GM12878 (cell line): ENCODE measurements around the gene TMEM167A. TPM values are rescaled to one million over a fixed set of nuclear protein-coding genes. Genes with fewer than 3 reads are reported as not detected.

Experiments used
- ATAC-seq: fragments of 200-7000 bp; cut with Tn5 transposase; 3 replicates; pipeline ENCODE4 v1.9.1; 2020; ENCODE audit warnings: mild to moderate bottlenecking, moderate library complexity
- BruUV-seq: library from RNA; stranded (reverse); fragments of 400-500 nt; replicated peaks from 2 replicates; lab custom pipeline; 2021; lab: Mats Ljungman, UMichigan
- CTCF ChIA-PET: fragments of 300-600 bp; sonication (Branson Sonifier 250); formaldehyde crosslinking; extraction: SDS; loops from one replicate; lab custom pipeline; 2021; ENCODE audit warnings: inconsistent platforms; lab: Yijun Ruan, JAX
- POLR2A ChIA-PET: fragments of 350-600 bp; formaldehyde crosslinking; extraction: SDS; loops from one replicate; lab custom pipeline; 2021; ENCODE audit warnings: inconsistent platforms; lab: Charles Lee
- RAD21 ChIA-PET: fragments of 300-600 bp; sonication (Branson Sonifier 250); formaldehyde crosslinking; loops from one replicate; lab custom pipeline; 2023; ENCODE audit warnings: antibody characterized with exemption; ENCODE audit not compliant: unreplicated experiment; lab: Charles Lee
- SMC1A ChIA-PET: fragments of 300-600 bp; sonication (Branson Sonifier 250); formaldehyde crosslinking; loops from one replicate; lab custom pipeline; 2023; ENCODE audit not compliant: unreplicated experiment, uncharacterized antibody; lab: Charles Lee
- DNase-seq: peaks from one replicate; pipeline ENCODE4 v3.0.0-alpha.2; 2011; ENCODE audit warnings: low read depth, low spot score
- FAIRE-seq: peaks from 3 replicates; lab custom pipeline; 2011; peaks lifted over from hg19 to GRCh38; lab: Jason Lieb, UNC
- H2AFZ ChIP-seq: 2 replicates; pipeline ENCODE4 v1.6.0; 2011; ENCODE audit warnings: low read depth, low read length, control low read depth; ENCODE audit not compliant: control insufficient read depth
- H3K27ac ChIP-seq: 2 replicates; pipeline ENCODE4 v1.5.1; 2011; ENCODE audit warnings: control low read depth; ENCODE audit not compliant: control insufficient read depth, insufficient read depth
- H3K27me3 ChIP-seq, 2 experiments: replicated peaks in 1 of 2; 2 replicates each; pipeline versions ENCODE4 v1.6.0 to v1.6.1; 2011; ENCODE audit warnings: low read length in 1 of 2; ENCODE audit not compliant: control insufficient read depth in 2 of 2, insufficient read depth in 2 of 2
- H3K36me3 ChIP-seq, 2 experiments: 2 replicates each; pipeline ENCODE4 v1.5.1; 2011; ENCODE audit warnings: low read length in 1 of 2; ENCODE audit not compliant: control insufficient read depth in 2 of 2, insufficient read depth in 2 of 2
- H3K4me1 ChIP-seq: 2 replicates; pipeline ENCODE4 v1.6.1; 2011; ENCODE audit warnings: mild to moderate bottlenecking, low read length, moderate library complexity, mixed read lengths; ENCODE audit not compliant: control insufficient read depth, insufficient read depth
- H3K4me2 ChIP-seq: 2 replicates; pipeline ENCODE4 v1.6.0; 2011; ENCODE audit warnings: control low read depth; ENCODE audit not compliant: control insufficient read depth, insufficient read depth
- H3K4me3 ChIP-seq: fragments of 200-600 bp; sonication (generic); 2 replicates; pipeline ENCODE4 v1.5.1; 2016
- H3K79me2 ChIP-seq: 2 replicates; pipeline ENCODE4 v1.6.0; 2011; ENCODE audit warnings: low read length; ENCODE audit not compliant: control insufficient read depth, insufficient read depth
- H3K9ac ChIP-seq: 2 replicates; pipeline ENCODE4 v1.8.0; 2011; ENCODE audit warnings: low read length, control low read depth, mixed read lengths; ENCODE audit not compliant: control insufficient read depth, insufficient read depth
- H3K9me3 ChIP-seq: replicated peaks from 3 replicates; pipeline ENCODE4 v1.5.1; 2011; ENCODE audit warnings: mild to moderate bottlenecking, low read length; ENCODE audit not compliant: control insufficient read depth, insufficient read depth
- H4K20me1 ChIP-seq: 2 replicates; pipeline ENCODE4 v1.6.0; 2011; ENCODE audit not compliant: control insufficient read depth, insufficient read depth
- BHLHE40 ChIP-seq, 2 experiments: fragments of 450-650 bp in 1 of 2; IDR thresholded peaks; 2 replicates each; pipeline ENCODE4 v1.6.1; 2011 to 2017; ENCODE audit warnings: low read depth in 2 of 2, borderline replicate concordance in 1 of 2, improper control_type of control experiment in 1 of 2, low read length in 1 of 2, mild to moderate bottlenecking in 1 of 2
- HDAC6 ChIP-seq: fragments of 200-600 bp; sonication (generic); IDR thresholded peaks from one replicate; pipeline ENCODE4 v1.8.0; 2017; ENCODE audit warnings: antibody characterized with exemption; ENCODE audit not compliant: unreplicated experiment
- IRF4 ChIP-seq: IDR thresholded peaks from 2 replicates; pipeline ENCODE4 v1.6.1; 2011; ENCODE audit warnings: low read depth, low read length
- SP1 ChIP-seq: IDR thresholded peaks from one replicate; pipeline ENCODE4 v1.6.1; 2011; ENCODE audit warnings: low read depth, low read length
- ZNF384 ChIP-seq: IDR thresholded peaks from 2 replicates; pipeline ENCODE4 v1.6.1; 2012; ENCODE audit warnings: low read depth, mild to moderate bottlenecking, low read length, improper control_type of control experiment, borderline replicate concordance
- WGBS: methylation state at CpG from one replicate; pipeline ENCODE4 v1.1.6; 2016; ENCODE audit warnings: low lambda C conversion rate; ENCODE audit not compliant: insufficient replicate concordance, insufficient coverage; ENCODE audit errors: missing lambda C conversion rate; 5-methylcytosine and 5-hydroxymethylcytosine counted together
- in situ Hi-C: fragments of 300-500 bp; cut with MboI; formaldehyde crosslinking; loops from 9 replicates; pipeline ENCODE4 v1.14.3; 2018; ENCODE audit warnings: mixed read lengths
- intact Hi-C: fragments of 100-400 bp; cut with micrococcal nuclease; formaldehyde crosslinking; loops from one replicate; pipeline ENCODE4 v1.14.2; 2022; ENCODE audit not compliant: unreplicated experiment
- polyA plus RNA-seq, 11 experiments: library from polyadenylated mRNA; depleted of rRNA in 4 of 11; unstranded in 6 of 11; stranded (reverse) in 5 of 11; fragments of >200 nt; fragmentation: Nextera tagmentation in 4 of 11; fragmentation: Illumina TruSeq in 1 of 11; extraction: Ambion mirVana in 4 of 11; extraction: Trizol in 1 of 11; gene quantifications; 1 replicate in 1 of 11; 2 replicates in 10 of 11; pipeline versions ENCODE4 v1.2.1 to v1.2.3, GENCODE V29; 2011 to 2016; ENCODE audit warnings: inconsistent platforms in 2 of 11, missing spikeins in 2 of 11, low read depth in 1 of 11
- total RNA-seq, 4 experiments: library from RNA; depleted of rRNA in 3 of 4; stranded (reverse); fragments of >200 nt in 3 of 4; fragmentation: Illumina TruSeq in 1 of 4; extraction: Trizol in 1 of 4; gene quantifications; 2 replicates each; pipeline versions ENCODE4 v1.2.1 to v1.2.3, GENCODE V29; 2013 to 2021

The TMEM167A gene
- total and polyA plus RNA-seq, 10 of the 15 experiments (the other 5 are each of a cell fraction or from before 2014, with no cell fraction given) = 29.5 to 363 (median 85.6) TPM

- peaks cover 6% of the 10 kb centered on the region; the same call in 1 of the 2 replicates for H3K4me1 ChIP-seq
- ChIA-PET RAD21 (interaction anchor here (1.7 to 1.8 kb wide), 3 partner anchors 31 to 107 kb away, joined by 4 to 6 read pairs (median 5); partner anchors contain the start of genes TMEM167A and XRCC4), CTCF (interaction anchor here (1.0 to 1.5 kb wide), 2 partner anchors 13 to 22 kb away, joined by 5 to 8 read pairs; no protein-coding TSS in a partner anchor), SMC1A (interaction anchor here (0.9 to 2.9 kb wide), 7 partner anchors 14 to 143 kb away, joined by 3 to 10 read pairs (median 4); no protein-coding TSS in a partner anchor), POLR2A (interaction anchor here (1.2 kb wide), 1 partner anchor 10 kb away, joined by 3 read pairs; no protein-coding TSS in a partner anchor)
- no peak overlapping the region for H3K4me3 ChIP-seq
- H3K27me3 ChIP-seq = no peaks in the 10 kb centered on the region
- no peaks in the 10 kb centered on the region for H3K9me3 ChIP-seq
- intact Hi-C loops = no loop called here
- H3K27ac ChIP-seq = no peak overlapping the region
- H3K79me2 ChIP-seq = no peaks in the 10 kb centered on the region
- 70% methylated on average over 8 of the region's 8 CpGs for whole genome bisulfite sequencing
- H3K4me2 ChIP-seq = no peak overlapping the region
- in situ Hi-C loops = no loop called here
- no peak overlapping the region for H3K9ac ChIP-seq
- no peak for ATAC-seq
- H4K20me1 ChIP-seq = no peaks in the 10 kb centered on the region
- no peaks in the 10 kb centered on the region for H3K36me3 ChIP-seq
- TF ChIP-seq ZNF384 (no peak), HDAC6 (no peak), BHLHE40 (IDR thresholded peaks at IDR 0.05; ENCODE audit: borderline replicate concordance in 1 of 2, low read depth in 2 of 2, low read length in 1 of 2) (no peak), IRF4 (no peak), SP1 (no peak)
- BruUV-seq = no TSS peak
- no peak for FAIRE-seq
- H2AFZ ChIP-seq = no peak overlapping the region
- no peak for DNase-seq
These were observed 51.3 kb downstream of the TMEM167A start for GRCh38 chr5:83025690-83026478.
